HepG2 (cell line): ENCODE results near the gene ZNF652. TPM values are rescaled to one million over a fixed set of nuclear protein-coding genes. Genes with fewer than 3 reads are reported as not detected.

Experiments used
- ATAC-seq: fragments of 200-7000 bp; cut with Tn5 transposase; 3 replicates; pipeline ENCODE4 v1.9.1; 2020; ENCODE audit warnings: mild to moderate bottlenecking, moderate library complexity
- BruUV-seq: library from RNA; stranded (reverse); fragments of 400-500 nt; replicated peaks from 2 replicates; lab custom pipeline; 2021; lab: Mats Ljungman, UMichigan
- CTCF ChIA-PET: fragments of 300-600 bp; formaldehyde crosslinking; extraction: SDS; loops from one replicate; lab custom pipeline; 2021; ENCODE audit warnings: low total read pairs, inconsistent platforms, low intra/inter-chr PET ratio; lab: Yijun Ruan, JAX
- POLR2A ChIA-PET: fragments of 350-600 bp; sonication (Branson Sonifier 250); formaldehyde crosslinking; loops from one replicate; lab custom pipeline; 2020; ENCODE audit warnings: antibody characterized with exemption, inconsistent platforms; lab: Yijun Ruan, JAX
- DNase-seq: peaks from one replicate; pipeline ENCODE4 v3.0.0-alpha.2; 2015; ENCODE audit warnings: low spot score
- FAIRE-seq: peaks from 3 replicates; lab custom pipeline; 2011; peaks lifted over from hg19 to GRCh38; lab: Jason Lieb, UNC
- H2AFZ ChIP-seq: one replicate; pipeline ENCODE4 v1.6.1; 2011; ENCODE audit warnings: low read length, inconsistent platforms
- H3K27ac ChIP-seq: fragments of 300-600 bp; 3 replicates; pipeline ENCODE4 v1.8.0; 2011; ENCODE audit warnings: mixed run types, mild to moderate bottlenecking, mixed read lengths, low read length, inconsistent platforms; ENCODE audit not compliant: insufficient read depth; ENCODE audit errors: extremely low read length
- H3K27me3 ChIP-seq, 2 experiments: fragments of 200-600 bp in 1 of 2; 2 replicates in 1 of 2; 3 replicates in 1 of 2; pipeline versions ENCODE4 v1.6.0 to v1.8.0; 2011; ENCODE audit warnings: low read length in 2 of 2, mild to moderate bottlenecking in 2 of 2, moderate library complexity in 2 of 2, inconsistent platforms in 1 of 2; ENCODE audit not compliant: insufficient read depth in 2 of 2, control insufficient read depth in 1 of 2
- H3K36me3 ChIP-seq, 2 experiments: fragments of 200-600 bp in 1 of 2; replicated peaks in 1 of 2; 2 replicates in 1 of 2; 3 replicates in 1 of 2; pipeline versions ENCODE4 v1.5.1 to v1.8.0; 2011; ENCODE audit warnings: low read length in 2 of 2, inconsistent platforms in 1 of 2; ENCODE audit not compliant: insufficient read depth in 2 of 2, control insufficient read depth in 1 of 2
- H3K4me1 ChIP-seq: 2 replicates; pipeline ENCODE4 v1.5.1; 2012; ENCODE audit warnings: low read length, inconsistent platforms; ENCODE audit not compliant: insufficient read depth
- H3K4me2 ChIP-seq: 2 replicates; pipeline ENCODE4 v1.6.0; 2011; ENCODE audit warnings: low read depth, low read length, inconsistent platforms
- H3K4me3 ChIP-seq, 3 experiments: fragments of 200-600 bp in 1 of 3; sonication (generic), shearing (Covaris generic) in 1 of 3; replicated peaks in 1 of 3; 2 replicates each; pipeline ENCODE4 v1.5.1; 2011 to 2016; ENCODE audit warnings: low read length in 3 of 3, inconsistent platforms in 2 of 3, low read depth in 2 of 3, mild to moderate bottlenecking in 2 of 3, control low read depth in 1 of 3, mixed read lengths in 1 of 3; ENCODE audit not compliant: insufficient read depth in 1 of 3
- H3K79me2 ChIP-seq: one replicate; pipeline ENCODE4 v1.6.1; 2011; ENCODE audit warnings: low read length, inconsistent platforms; ENCODE audit not compliant: insufficient read depth
- H3K9ac ChIP-seq: 2 replicates; pipeline ENCODE4 v1.6.0; 2011; ENCODE audit warnings: mild to moderate bottlenecking, low read depth, low read length, inconsistent platforms; ENCODE audit not compliant: insufficient read depth
- H3K9me3 ChIP-seq: 2 replicates; pipeline ENCODE4 v1.5.1; 2012; ENCODE audit warnings: mild to moderate bottlenecking, low read length
- H4K20me1 ChIP-seq: 2 replicates; pipeline ENCODE4 v1.6.0; 2011; ENCODE audit warnings: inconsistent platforms, mild to moderate bottlenecking, low read length, moderate library complexity; ENCODE audit not compliant: insufficient read depth
- HOXA5 ChIP-seq: sonication (generic); formaldehyde crosslinking; IDR thresholded peaks from 2 replicates; pipeline ENCODE4 v1.4.0; 2020; ENCODE audit warnings: missing genetic modification reagents
- NR2F6 ChIP-seq, 2 experiments: IDR thresholded peaks; 2 replicates each; pipeline ENCODE4 v1.6.1; 2016; ENCODE audit warnings: antibody characterized with exemption in 1 of 2, mild to moderate bottlenecking in 1 of 2
- PHF8 ChIP-seq: sonication (generic); formaldehyde crosslinking; IDR thresholded peaks from 2 replicates; pipeline ENCODE4 v1.5.0; 2020; ENCODE audit warnings: missing genetic modification reagents
- TP53 ChIP-seq: sonication (generic); formaldehyde crosslinking; conservative IDR thresholded peaks from 2 replicates; pipeline ENCODE4 v1.4.0; 2020; ENCODE audit warnings: missing genetic modification reagents
- ZNF138 ChIP-seq: sonication (generic); formaldehyde crosslinking; IDR thresholded peaks from 2 replicates; pipeline ENCODE4 v1.5.0; 2020; ENCODE audit warnings: mild to moderate bottlenecking, low read depth, missing genetic modification reagents
- ZNF230 ChIP-seq: sonication (generic); formaldehyde crosslinking; IDR thresholded peaks from 2 replicates; pipeline ENCODE4 v1.4.0; 2020; ENCODE audit warnings: mild to moderate bottlenecking, missing genetic modification reagents
- ZNF530 ChIP-seq: sonication (generic); formaldehyde crosslinking; IDR thresholded peaks from 2 replicates; pipeline ENCODE4 v1.5.0; 2020; ENCODE audit warnings: low read depth, mild to moderate bottlenecking, missing genetic modification reagents
- WGBS: methylation state at CpG from one replicate; pipeline ENCODE4 v1.1.6; 2017; ENCODE audit warnings: low lambda C conversion rate; 5-methylcytosine and 5-hydroxymethylcytosine counted together
- in situ Hi-C: cut with HindIII; loops from 2 replicates; pipeline ENCODE4 v1.10.0; 2017; ENCODE audit warnings: low pct_unique_long_range_greater_than_20kb; ENCODE audit not compliant: extremely low pct_ligation_motif_present
- intact Hi-C: fragments of 100-400 bp; cut with micrococcal nuclease; formaldehyde crosslinking; loops from one replicate; pipeline ENCODE4 v1.10.0; 2022; ENCODE audit not compliant: unreplicated experiment
- polyA plus RNA-seq, 8 experiments: library from polyadenylated mRNA; depleted of rRNA in 3 of 8; stranded (reverse) in 7 of 8; unstranded in 1 of 8; fragments of >200 nt; fragmentation: Illumina TruSeq in 4 of 8; extraction: Trizol in 4 of 8; gene quantifications; 2 replicates each; pipeline versions ENCODE4 v1.2.1 to v1.2.3, GENCODE V29; 2011 to 2016; ENCODE audit warnings: low read depth in 4 of 8, missing spikeins in 1 of 8, mixed read lengths in 1 of 8; ENCODE audit not compliant: insufficient read depth in 1 of 8
- total RNA-seq, 5 experiments: library from RNA; depleted of rRNA; stranded (reverse); fragments of >200 nt; fragmentation: Illumina TruSeq; extraction: Trizol; gene quantifications; 2 replicates each; pipeline ENCODE4 v1.2.3, GENCODE V29; 2016; ENCODE audit warnings: low read depth in 1 of 5
- TF ChIP-seq, protein P1 (sequence below): sonication (generic); formaldehyde crosslinking; IDR thresholded peaks from 2 replicates; pipeline ENCODE4 v1.5.0; 2020; ENCODE audit warnings: mild to moderate bottlenecking, missing genetic modification reagents
- TF ChIP-seq, protein P2 (sequence below): sonication (generic); formaldehyde crosslinking; IDR thresholded peaks from 2 replicates; pipeline ENCODE4 v1.4.0; 2020; ENCODE audit warnings: missing genetic modification reagents, borderline replicate concordance

Gene ZNF652
- total and polyA plus RNA-seq, 2 of the 13 experiments (the other 11 are each of a cell fraction or from before 2014, with no cell fraction given) = 16.2 to 30.2 TPM

DNA sequence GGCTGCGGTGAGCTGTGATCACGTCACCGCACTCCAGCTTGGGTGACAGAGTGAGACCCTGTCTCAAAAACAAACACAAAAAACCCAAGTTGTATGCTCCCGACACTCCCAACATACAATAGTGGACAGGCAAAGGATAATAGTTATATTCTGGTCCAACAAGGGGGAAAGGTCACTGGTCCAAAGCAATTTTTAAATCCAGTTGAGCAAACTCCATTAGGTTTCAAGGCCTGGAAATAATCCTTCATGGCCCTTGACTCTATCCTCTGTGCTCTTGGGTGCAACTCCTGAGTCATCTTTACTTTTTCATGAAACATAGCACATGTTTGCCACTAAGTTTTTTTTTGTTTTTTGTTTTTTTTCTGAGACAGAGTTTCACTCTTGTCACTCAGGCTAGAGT is 81.1 kb downstream of the ZNF652 start:
- Histone ChIP-seq H2AFZ (no peak overlapping the region), H3K4me2 (no peak overlapping the region), H3K9me3 (no peaks in the 10 kb centered on the region; the same call in 1 of the 2 replicates), H3K36me3 (no peaks in the 10 kb centered on the region), H3K4me1 (peaks cover 31% of the 10 kb centered on the region), H3K79me2 (no peaks in the 10 kb centered on the region), H3K4me3 (no peak overlapping the region), H3K27ac (no peak overlapping the region), H3K9ac (no peak overlapping the region), H4K20me1 (no peaks in the 10 kb centered on the region), H3K27me3 (no peaks in the 10 kb centered on the region)
- intact Hi-C loops (no loop called here), in situ Hi-C loops (no loop called here)
- TF ChIP-seq NR2F6 (IDR thresholded peaks at IDR 0.05) (0 out of 2 replicates have a peak, but pooled peaks have one; percentile 29), NR2F6 (CRISPR knock-in tag; IDR thresholded peaks at IDR 0.05) (no peak), PHF8 (no peak)
- no TSS peak for BruUV-seq
- ATAC-seq (no peak), FAIRE-seq (no peak), DNase-seq (no peak)
- POLR2A ChIA-PET = interaction anchor here (0.5 kb wide), 1 partner anchor 130 kb away, joined by 3 read pairs; no protein-coding TSS in a partner anchor
- CTCF ChIA-PET = no interaction called here
- 72% methylated on average over 4 of the region's 4 CpGs for WGBS

DNA sequence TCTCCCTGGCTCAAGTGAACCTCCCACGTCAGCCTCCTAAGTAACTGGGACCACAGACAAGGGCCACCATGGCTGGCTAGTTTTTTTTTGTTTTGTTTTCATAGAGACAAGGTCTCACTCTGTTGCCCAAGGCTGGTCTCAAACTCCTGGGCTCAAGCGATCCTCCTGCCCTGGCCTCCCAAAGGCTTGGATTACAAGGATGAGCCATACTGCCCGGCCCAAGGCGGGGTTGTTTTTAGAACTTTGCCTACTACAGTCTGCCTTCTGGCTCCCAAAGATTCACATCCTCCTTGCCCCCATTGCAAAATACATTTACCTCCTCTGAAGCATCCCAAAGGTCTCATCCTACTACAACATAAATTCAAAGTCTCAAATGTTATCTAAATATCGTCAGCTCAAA is 82.0 kb downstream of the ZNF652 start:
- FAIRE-seq (no peak), ATAC-seq (no peak), DNase-seq (no peak)
- H3K79me2 ChIP-seq = no peaks in the 10 kb centered on the region
- no peaks in the 10 kb centered on the region for H4K20me1 ChIP-seq
- no peak overlapping the region for H3K27ac ChIP-seq
- TF ChIP-seq HOXA5 (CRISPR knock-in tag) = no peak
- TF ChIP-seq ZNF138 (CRISPR knock-in tag) = no peak
- TF ChIP-seq, protein P1, sequence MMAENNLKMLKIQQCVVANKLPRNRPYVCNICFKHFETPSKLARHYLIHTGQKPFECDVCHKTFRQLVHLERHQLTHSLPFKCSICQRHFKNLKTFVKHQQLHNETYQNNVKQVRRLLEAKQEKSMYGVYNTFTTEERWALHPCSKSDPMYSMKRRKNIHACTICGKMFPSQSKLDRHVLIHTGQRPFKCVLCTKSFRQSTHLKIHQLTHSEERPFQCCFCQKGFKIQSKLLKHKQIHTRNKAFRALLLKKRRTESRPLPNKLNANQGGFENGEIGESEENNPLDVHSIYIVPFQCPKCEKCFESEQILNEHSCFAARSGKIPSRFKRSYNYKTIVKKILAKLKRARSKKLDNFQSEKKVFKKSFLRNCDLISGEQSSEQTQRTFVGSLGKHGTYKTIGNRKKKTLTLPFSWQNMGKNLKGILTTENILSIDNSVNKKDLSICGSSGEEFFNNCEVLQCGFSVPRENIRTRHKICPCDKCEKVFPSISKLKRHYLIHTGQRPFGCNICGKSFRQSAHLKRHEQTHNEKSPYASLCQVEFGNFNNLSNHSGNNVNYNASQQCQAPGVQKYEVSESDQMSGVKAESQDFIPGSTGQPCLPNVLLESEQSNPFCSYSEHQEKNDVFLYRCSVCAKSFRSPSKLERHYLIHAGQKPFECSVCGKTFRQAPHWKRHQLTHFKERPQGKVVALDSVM (CRISPR knock-in tag) = 0 out of 2 replicates have a peak, but pooled peaks have one; percentile 9
- no peak for TF ChIP-seq ZNF230
- TF ChIP-seq, protein P2, sequence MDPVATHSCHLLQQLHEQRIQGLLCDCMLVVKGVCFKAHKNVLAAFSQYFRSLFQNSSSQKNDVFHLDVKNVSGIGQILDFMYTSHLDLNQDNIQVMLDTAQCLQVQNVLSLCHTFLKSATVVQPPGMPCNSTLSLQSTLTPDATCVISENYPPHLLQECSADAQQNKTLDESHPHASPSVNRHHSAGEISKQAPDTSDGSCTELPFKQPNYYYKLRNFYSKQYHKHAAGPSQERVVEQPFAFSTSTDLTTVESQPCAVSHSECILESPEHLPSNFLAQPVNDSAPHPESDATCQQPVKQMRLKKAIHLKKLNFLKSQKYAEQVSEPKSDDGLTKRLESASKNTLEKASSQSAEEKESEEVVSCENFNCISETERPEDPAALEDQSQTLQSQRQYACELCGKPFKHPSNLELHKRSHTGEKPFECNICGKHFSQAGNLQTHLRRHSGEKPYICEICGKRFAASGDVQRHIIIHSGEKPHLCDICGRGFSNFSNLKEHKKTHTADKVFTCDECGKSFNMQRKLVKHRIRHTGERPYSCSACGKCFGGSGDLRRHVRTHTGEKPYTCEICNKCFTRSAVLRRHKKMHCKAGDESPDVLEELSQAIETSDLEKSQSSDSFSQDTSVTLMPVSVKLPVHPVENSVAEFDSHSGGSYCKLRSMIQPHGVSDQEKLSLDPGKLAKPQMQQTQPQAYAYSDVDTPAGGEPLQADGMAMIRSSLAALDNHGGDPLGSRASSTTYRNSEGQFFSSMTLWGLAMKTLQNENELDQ = no peak
- TF ChIP-seq TP53 (CRISPR knock-in tag) = no peak
- TF ChIP-seq ZNF530 (CRISPR knock-in tag) = no peak
- H3K4me1 ChIP-seq = peaks cover 31% of the 10 kb centered on the region
- in situ Hi-C loops = no loop called here
- no TSS peak for BruUV-seq
- H3K4me2 ChIP-seq = no peak overlapping the region
- POLR2A ChIA-PET = interaction anchor here (0.5 kb wide), 1 partner anchor 131 kb away, joined by 3 read pairs; no protein-coding TSS in a partner anchor
- no peak overlapping the region for H2AFZ ChIP-seq
- WGBS = 47% methylated on average over 4 of the region's 5 CpGs
- no peaks in the 10 kb centered on the region for H3K27me3 ChIP-seq
- CTCF ChIA-PET = no interaction called here
- intact Hi-C loops = no loop called here
- H3K4me3 ChIP-seq = no peak overlapping the region
- no peaks in the 10 kb centered on the region; the same call in 1 of the 2 replicates for H3K9me3 ChIP-seq
- H3K9ac ChIP-seq = no peak overlapping the region
- H3K36me3 ChIP-seq = no peaks in the 10 kb centered on the region
